IgD-negative memory B cell (primary cell): ENCODE data around the gene GABRB1. TPM values are rescaled to one million over a fixed set of nuclear protein-coding genes. Genes with fewer than 3 reads are reported as not detected.
"Not testable (repeated sequence)": the region's sequence is repeated elsewhere in the genome, so short reads cannot be mapped to it uniquely, and the experiment has no call there.

Source experiments
- H3K27ac Mint-ChIP-seq, 3 donors: one replicate each; pipeline ENCODE4 v1.8.0; 2020 to 2022; ENCODE audit warnings: mild to moderate bottlenecking in 3 of 3, mixed read lengths in 3 of 3, moderate library complexity in 1 of 3
- H3K27me3 Mint-ChIP-seq: one replicate; pipeline ENCODE4 v1.8.0; 2021; ENCODE audit warnings: mixed read lengths
- H3K36me3 Mint-ChIP-seq: one replicate; pipeline ENCODE4 v1.8.0; 2020; ENCODE audit warnings: mild to moderate bottlenecking, mixed read lengths
- H3K4me1 Mint-ChIP-seq, 3 donors: one replicate each; pipeline ENCODE4 v1.8.0; 2020 to 2022; ENCODE audit warnings: mixed read lengths in 3 of 3, mild to moderate bottlenecking in 1 of 3
- H3K4me3 Mint-ChIP-seq, 4 donors: one replicate each; pipeline ENCODE4 v1.8.0; 2020 to 2022; ENCODE audit warnings: mild to moderate bottlenecking in 4 of 4, mixed read lengths in 4 of 4, moderate library complexity in 3 of 4
- H3K9me3 Mint-ChIP-seq, 3 donors: one replicate each; pipeline ENCODE4 v1.8.0; 2020 to 2021; ENCODE audit warnings: mixed read lengths in 3 of 3, mild to moderate bottlenecking in 1 of 3
- polyA plus RNA-seq: library from polyadenylated mRNA; unstranded; fragments of 300-500 nt; fragmentation: Illumina TruSeq; gene quantifications from one replicate; pipeline ENCODE4 v1.2.3, GENCODE V29; 2021

The GABRB1 gene
- polyA plus RNA-seq, 1 donor from 2014 or later: not detected

GRCh38 chr4:47315346-47315745 lies 284.0 kb downstream of the GABRB1 start:
- Mint-ChIP-seq H3K27me3 (peaks cover 2% of the 10 kb centered on the region), H3K9me3 (no peaks in the 10 kb centered on the region), H3K27ac (no peak overlapping the region), H3K36me3 (peaks cover 2% of the 10 kb centered on the region), H3K4me1 (no peaks in the 10 kb centered on the region), H3K4me3 (no peak overlapping the region)

GRCh38 chr4:47326025-47326424 lies 294.7 kb downstream of the GABRB1 start:
- Mint-ChIP-seq H3K4me1 (peaks cover 0 to 3% (median 0%) of the 10 kb centered on the region in 3 donors), H3K9me3 (peaks cover 0 to 3% (median 1%) of the 10 kb centered on the region in 3 donors), H3K4me3 (no peak overlapping the region), H3K27ac (no peak overlapping the region), H3K36me3 (peaks cover 1% of the 10 kb centered on the region), H3K27me3 (no peaks in the 10 kb centered on the region)

- Mint-ChIP-seq H3K4me1 (peaks cover 0 to 1% (median 0%) of the 10 kb centered on the region in 3 donors), H3K27ac (no peak overlapping the region), H3K9me3 (no peaks in the 10 kb centered on the region), H3K27me3 (peaks cover 5% of the 10 kb centered on the region), H3K36me3 (peaks cover 1% of the 10 kb centered on the region), H3K4me3 (no peak overlapping the region)
Observed at GRCh38 chr4:47330866-47331265, 299.5 kb downstream of the GABRB1 start.

DNA sequence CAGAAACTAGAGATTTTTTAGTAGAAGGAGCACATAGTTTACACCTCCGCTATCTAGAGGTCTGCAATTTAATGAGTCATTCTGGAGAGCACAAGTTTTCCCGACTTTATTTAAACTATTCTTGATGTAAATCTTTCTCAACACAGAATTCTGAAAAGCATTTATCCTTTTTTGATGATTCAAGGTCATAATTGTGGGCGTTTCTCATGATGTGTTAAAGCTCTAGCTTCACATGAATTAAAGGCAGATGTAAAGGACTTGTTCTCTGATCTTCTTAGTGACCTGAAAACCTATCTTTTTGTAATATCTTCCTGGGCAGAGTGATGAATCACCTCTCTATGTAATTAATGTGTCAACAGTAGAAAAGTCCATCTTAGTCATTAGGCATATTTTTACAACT lies 303.3 kb downstream of the GABRB1 start:
- H3K27me3 Mint-ChIP-seq: peaks cover 5% of the 10 kb centered on the region
- H3K4me3 Mint-ChIP-seq: no peak overlapping the region
- no peaks in the 10 kb centered on the region for H3K9me3 Mint-ChIP-seq
- no peak overlapping the region for H3K27ac Mint-ChIP-seq
- no peaks in the 10 kb centered on the region for H3K36me3 Mint-ChIP-seq
- H3K4me1 Mint-ChIP-seq: no peaks in the 10 kb centered on the region

GRCh38 chr4:47337893-47338292 lies 306.5 kb downstream of the GABRB1 start:
- H3K4me1 Mint-ChIP-seq: no peaks in the 10 kb centered on the region
- H3K27ac Mint-ChIP-seq: no peak overlapping the region
- no peaks in the 10 kb centered on the region for H3K9me3 Mint-ChIP-seq
- no peak overlapping the region for H3K4me3 Mint-ChIP-seq
- peaks cover 8% of the 10 kb centered on the region for H3K27me3 Mint-ChIP-seq
- H3K36me3 Mint-ChIP-seq: no peaks in the 10 kb centered on the region

DNA sequence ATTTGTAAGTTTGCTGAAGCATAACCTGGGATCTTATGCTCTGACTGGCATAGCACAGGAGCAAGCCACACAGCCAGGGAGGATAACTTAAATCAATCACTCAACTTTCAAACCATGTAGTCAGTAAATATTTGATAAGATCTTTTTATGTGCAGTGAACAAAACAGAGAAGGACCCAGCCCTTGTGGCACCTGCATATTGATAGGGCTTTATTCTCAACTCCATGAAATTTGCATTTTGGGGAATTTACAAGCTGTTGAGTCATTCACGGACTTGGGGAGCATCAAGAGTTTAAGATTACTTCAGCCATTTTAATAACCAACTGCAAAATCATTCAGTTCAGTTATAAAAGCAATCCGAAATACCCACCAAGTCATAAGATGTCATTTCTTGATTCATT lies 309.5 kb downstream of the GABRB1 start:
- no peaks in the 10 kb centered on the region for H3K9me3 Mint-ChIP-seq
- no peak overlapping the region for H3K27ac Mint-ChIP-seq
- peaks cover 4% of the 10 kb centered on the region for H3K27me3 Mint-ChIP-seq
- H3K4me3 Mint-ChIP-seq: no peak overlapping the region
- no peaks in the 10 kb centered on the region for H3K4me1 Mint-ChIP-seq
- no peaks in the 10 kb centered on the region for H3K36me3 Mint-ChIP-seq

- H3K4me1 Mint-ChIP-seq: no peaks in the 10 kb centered on the region
- peaks cover 4% of the 10 kb centered on the region for H3K27me3 Mint-ChIP-seq
- no peak overlapping the region for H3K4me3 Mint-ChIP-seq
- no peak overlapping the region for H3K27ac Mint-ChIP-seq
- no peaks in the 10 kb centered on the region for H3K9me3 Mint-ChIP-seq
- H3K36me3 Mint-ChIP-seq: no peaks in the 10 kb centered on the region
Observed at GRCh38 chr4:47342796-47343195, 311.4 kb downstream of the GABRB1 start.

DNA sequence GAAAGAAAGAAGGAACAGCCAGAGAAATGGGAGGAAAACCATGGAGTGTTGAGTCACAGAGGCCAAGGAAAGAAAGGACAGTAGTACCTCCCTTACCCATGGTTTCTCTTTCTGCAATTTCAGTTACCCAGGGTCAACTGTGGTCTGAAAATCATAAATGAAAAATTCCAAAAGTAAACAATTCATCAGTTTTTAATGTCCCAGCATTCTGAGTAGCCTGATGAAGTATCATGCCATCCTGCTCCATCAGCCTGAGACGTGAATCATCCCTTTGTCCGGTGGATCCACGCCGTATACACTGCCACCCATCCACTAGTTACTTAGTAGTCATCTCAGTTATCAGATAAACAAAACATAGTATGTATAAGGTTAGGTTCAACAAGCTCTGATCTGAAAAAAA lies 318.0 kb downstream of the GABRB1 start:
- no peak overlapping the region for H3K4me3 Mint-ChIP-seq
- no peaks in the 10 kb centered on the region for H3K36me3 Mint-ChIP-seq
- H3K27me3 Mint-ChIP-seq: peaks cover 5% of the 10 kb centered on the region
- H3K4me1 Mint-ChIP-seq: no peaks in the 10 kb centered on the region
- peak overlapping the region in 1 of 3 donors; percentile 47 for H3K27ac Mint-ChIP-seq
- no peaks in the 10 kb centered on the region for H3K9me3 Mint-ChIP-seq

GRCh38 chr4:47355568-47355967 lies 324.2 kb downstream of the GABRB1 start:
- H3K27me3 Mint-ChIP-seq: peaks cover 8% of the 10 kb centered on the region
- H3K9me3 Mint-ChIP-seq: no peaks in the 10 kb centered on the region
- H3K4me3 Mint-ChIP-seq: no peak overlapping the region
- H3K27ac Mint-ChIP-seq: no peak overlapping the region
- no peaks in the 10 kb centered on the region for H3K36me3 Mint-ChIP-seq
- H3K4me1 Mint-ChIP-seq: no peaks in the 10 kb centered on the region

DNA sequence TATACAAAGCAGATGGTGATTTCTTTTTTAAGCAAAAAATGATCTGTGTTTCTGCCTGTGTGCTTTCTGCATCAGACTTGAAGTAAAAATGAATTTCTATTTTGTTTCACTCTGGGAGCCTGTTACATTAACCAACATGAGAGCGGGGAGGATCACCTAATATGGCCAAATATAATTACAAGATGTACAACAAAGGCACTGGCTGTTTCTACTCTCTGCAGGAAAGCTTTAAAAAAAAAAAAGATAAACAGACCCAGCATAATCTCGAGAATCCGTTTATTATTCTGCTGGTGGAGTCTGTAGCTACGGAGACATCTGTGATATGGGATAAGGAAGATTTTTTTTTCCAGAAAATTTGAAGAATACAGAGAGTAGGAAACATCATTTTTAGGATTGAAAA lies 328.5 kb downstream of the GABRB1 start:
- no peaks in the 10 kb centered on the region for H3K4me1 Mint-ChIP-seq
- no peaks in the 10 kb centered on the region for H3K36me3 Mint-ChIP-seq
- H3K9me3 Mint-ChIP-seq: no peaks in the 10 kb centered on the region
- no peak overlapping the region for H3K4me3 Mint-ChIP-seq
- peaks cover 12% of the 10 kb centered on the region for H3K27me3 Mint-ChIP-seq
- no peak overlapping the region for H3K27ac Mint-ChIP-seq

DNA sequence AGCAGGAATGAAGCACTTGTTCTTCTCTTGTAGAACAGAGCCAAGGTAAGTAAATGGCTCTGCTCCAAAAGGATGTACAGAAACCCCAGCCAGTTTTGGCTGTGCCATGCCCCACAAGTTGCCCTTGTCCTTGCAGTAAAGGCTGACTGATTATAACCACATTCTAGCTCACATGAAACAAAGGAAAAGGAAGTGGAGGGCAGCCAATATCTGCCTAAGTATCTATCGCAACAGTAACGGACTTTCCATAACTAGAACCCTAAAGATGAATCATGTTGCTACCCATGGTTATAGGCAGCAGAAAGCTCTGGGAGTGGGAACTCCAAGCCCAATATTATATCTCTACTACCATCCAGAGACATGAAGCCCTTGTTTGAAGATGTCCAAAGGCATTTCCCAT lies 336.4 kb downstream of the GABRB1 start:
- H3K27me3 Mint-ChIP-seq: peaks cover 3% of the 10 kb centered on the region

GRCh38 chr4:47368211-47368610 lies 336.8 kb downstream of the GABRB1 start:
- no peak overlapping the region for H3K27ac Mint-ChIP-seq
- H3K9me3 Mint-ChIP-seq: peaks cover 0 to 3% (median 0%) of the 10 kb centered on the region in 3 donors
- no peak overlapping the region for H3K4me3 Mint-ChIP-seq
- peaks cover 3% of the 10 kb centered on the region for H3K27me3 Mint-ChIP-seq
- H3K36me3 Mint-ChIP-seq: no peaks in the 10 kb centered on the region
- no peaks in the 10 kb centered on the region for H3K4me1 Mint-ChIP-seq

More for the DNA sequence above, 336.4 kb downstream of the GABRB1 start:
- H3K4me3 Mint-ChIP-seq: no peak overlapping the region
- H3K36me3 Mint-ChIP-seq: no peaks in the 10 kb centered on the region
- no peaks in the 10 kb centered on the region for H3K4me1 Mint-ChIP-seq
- peaks cover 0 to 3% (median 0%) of the 10 kb centered on the region in 3 donors for H3K9me3 Mint-ChIP-seq
- no peak overlapping the region for H3K27ac Mint-ChIP-seq

DNA sequence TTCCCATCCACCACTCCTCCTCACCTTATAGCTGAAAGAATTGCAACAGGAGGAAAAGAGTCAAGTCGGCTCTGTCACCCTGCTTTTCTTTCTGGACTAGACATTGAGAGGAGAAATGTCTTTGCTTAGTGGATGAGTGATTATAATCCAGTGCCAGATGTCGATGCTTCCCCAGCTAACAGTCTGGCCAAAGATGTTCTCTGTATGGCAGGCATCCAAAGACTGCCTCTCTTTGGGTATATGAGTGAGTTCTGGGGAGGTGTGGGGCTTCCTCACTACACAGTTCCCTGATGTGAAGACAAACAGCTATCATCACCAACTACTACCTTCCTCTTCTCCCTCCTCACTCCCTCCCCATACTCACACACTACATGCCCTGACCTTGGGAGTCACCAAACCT lies 341.2 kb downstream of the GABRB1 start:
- Mint-ChIP-seq H3K36me3 (no peaks in the 10 kb centered on the region), H3K27ac (no peak overlapping the region), H3K4me3 (no peak overlapping the region), H3K4me1 (no peaks in the 10 kb centered on the region), H3K27me3 (peaks cover 3% of the 10 kb centered on the region), H3K9me3 (peaks cover 0 to 3% (median 0%) of the 10 kb centered on the region in 3 donors)

- Mint-ChIP-seq H3K27me3 (peaks cover 1% of the 10 kb centered on the region), H3K36me3 (no peaks in the 10 kb centered on the region), H3K4me3 (no peak overlapping the region), H3K4me1 (no peaks in the 10 kb centered on the region), H3K27ac (no peak overlapping the region), H3K9me3 (peaks cover 0 to 3% (median 0%) of the 10 kb centered on the region in 3 donors)
Observed at GRCh38 chr4:47373174-47373573, 341.8 kb downstream of the GABRB1 start.

DNA sequence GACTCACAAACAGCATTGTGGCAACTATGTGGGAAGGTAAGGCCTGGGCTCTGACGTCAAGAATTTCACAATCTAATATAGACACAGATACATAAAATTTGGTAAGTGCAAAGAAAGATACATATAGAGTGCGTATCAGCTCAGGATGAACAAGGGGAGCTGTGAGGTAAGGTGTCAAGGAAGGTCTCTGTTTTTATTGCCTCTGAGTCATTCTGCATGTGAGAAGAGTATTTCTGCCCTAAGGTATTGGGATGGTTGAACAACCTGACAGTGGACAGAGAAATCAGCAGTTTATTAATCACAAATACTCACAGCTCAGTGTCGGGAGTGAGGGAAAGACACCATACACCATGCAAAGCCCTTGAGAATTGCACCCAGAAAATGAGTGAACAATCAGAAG lies 342.3 kb downstream of the GABRB1 start:
- Mint-ChIP-seq H3K4me1 (no peaks in the 10 kb centered on the region), H3K27me3 (peaks cover 1% of the 10 kb centered on the region), H3K27ac (no peak overlapping the region), H3K9me3 (peaks cover 0 to 3% (median 0%) of the 10 kb centered on the region in 3 donors), H3K4me3 (no peak overlapping the region), H3K36me3 (no peaks in the 10 kb centered on the region)

DNA sequence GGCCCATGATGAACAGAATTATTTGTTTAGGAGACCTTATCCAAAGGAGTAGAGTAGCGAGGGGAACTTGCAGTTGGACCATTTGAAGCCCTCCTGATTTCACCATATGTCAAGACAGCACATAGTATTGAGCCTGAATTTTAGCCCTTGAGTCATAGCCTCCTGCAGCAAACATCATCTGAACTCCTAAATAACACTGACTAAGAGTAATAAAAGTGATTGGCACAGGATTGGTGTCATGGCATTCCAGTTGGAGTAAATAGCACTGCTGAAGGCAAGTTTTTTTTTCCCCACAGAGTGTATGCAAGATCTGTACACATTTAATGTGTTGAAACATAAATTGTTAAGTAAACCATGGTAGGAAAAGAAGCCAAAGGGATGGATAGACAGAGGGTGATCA lies 343.1 kb downstream of the GABRB1 start:
- Mint-ChIP-seq H3K4me3 (no peak overlapping the region), H3K27me3 (no peaks in the 10 kb centered on the region), H3K27ac (no peak overlapping the region), H3K4me1 (no peaks in the 10 kb centered on the region), H3K9me3 (peaks cover 0 to 3% (median 0%) of the 10 kb centered on the region in 3 donors), H3K36me3 (no peaks in the 10 kb centered on the region)

DNA sequence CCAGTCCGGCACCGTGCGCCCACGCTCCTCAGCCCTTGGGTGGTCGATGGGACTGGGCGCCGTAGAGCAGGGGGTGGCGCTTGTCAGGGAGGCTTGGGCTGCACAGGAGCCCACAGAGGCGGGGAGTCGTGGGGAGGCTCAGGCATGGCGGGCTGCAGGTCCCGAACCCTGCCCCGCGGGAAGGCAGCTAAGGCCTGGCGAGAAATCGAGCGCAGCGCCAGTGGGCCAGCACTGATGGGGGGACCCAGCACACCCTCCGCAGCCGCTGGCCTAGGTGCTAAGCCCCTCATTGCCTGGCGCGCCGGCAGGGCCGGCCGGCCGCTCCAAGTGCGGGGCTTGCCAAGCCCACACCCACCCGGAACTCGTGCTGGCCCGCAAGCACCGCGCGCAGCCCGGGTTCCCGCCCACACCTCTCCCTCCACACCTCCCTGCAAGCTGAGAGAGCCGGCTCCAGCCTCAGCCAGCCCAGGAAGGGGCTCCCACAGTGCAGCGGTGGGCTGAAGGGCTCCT lies 346.7 kb downstream of the GABRB1 start:
- H3K4me3 Mint-ChIP-seq, H3K9me3 Mint-ChIP-seq, H3K36me3 Mint-ChIP-seq, H3K27me3 Mint-ChIP-seq, H3K4me1 Mint-ChIP-seq, H3K27ac Mint-ChIP-seq: not testable (repeated sequence)
